Upper lobe of right lung (tissue), 1 donor: Measurements from ENCODE around the gene GJB2. TPM values are rescaled to one million over a fixed set of nuclear protein-coding genes. Genes with fewer than 3 reads are reported as not detected.

Experiments used
- ATAC-seq: fragments of 200-7000 bp; cut with Tn5 transposase; one replicate; pipeline ENCODE4 v1.9.1; 2020; ENCODE audit warnings: mild to moderate bottlenecking, moderate library complexity
- DNase-seq: peaks from one replicate; pipeline ENCODE4 v3.0.0-alpha.2; 2020
- H3K27ac ChIP-seq: fragments of 200-600 bp; one replicate; pipeline ENCODE4 v1.8.0; 2022
- H3K27me3 ChIP-seq: fragments of 200-600 bp; one replicate; pipeline ENCODE4 v1.8.0; 2022; ENCODE audit warnings: mild to moderate bottlenecking
- H3K36me3 ChIP-seq: fragments of 200-600 bp; one replicate; pipeline ENCODE4 v1.8.0; 2022
- H3K4me1 ChIP-seq: fragments of 200-600 bp; one replicate; pipeline ENCODE4 v1.8.0; 2022
- H3K4me3 ChIP-seq: fragments of 200-600 bp; one replicate; pipeline ENCODE4 v1.8.0; 2022; ENCODE audit warnings: mild to moderate bottlenecking
- H3K9me3 ChIP-seq: fragments of 200-600 bp; one replicate; pipeline ENCODE4 v1.8.0; 2022
- intact Hi-C: fragments of 100-400 bp; cut with DNase I; formaldehyde crosslinking; loops from one replicate; pipeline ENCODE4 v1.11.0; 2022
- total RNA-seq: library from RNA; stranded (reverse); fragmentation: NEBNext Ultra II Directional; extraction: Animal tissue kit (Norgen Biotek cat#: 25700); gene quantifications from one replicate; pipeline ENCODE4 v1.2.1, GENCODE V29; 2021
- TF ChIP-seq, protein P1 (sequence below): fragments of 200-600 bp; IDR thresholded peaks from one replicate; pipeline ENCODE4 v1.8.0; 2022; ENCODE audit warnings: antibody characterized with exemption
- donor health status: DM: no; HTN: yes; CAD: no; lungs with severe emphysema.

GJB2 gene
- total RNA-seq, 1 donor from 2014 or later, result 0.93 TPM

- H3K27ac ChIP-seq, result no peak overlapping the region
- ATAC-seq, result peak; percentile 35
- H3K4me1 ChIP-seq, result no peaks in the 10 kb centered on the region
- DNase-seq, result no peak
- H3K36me3 ChIP-seq, result no peaks in the 10 kb centered on the region
- H3K9me3 ChIP-seq, result no peaks in the 10 kb centered on the region
- intact Hi-C loops, result no loop called here
- peaks cover 4% of the 10 kb centered on the region for H3K27me3 ChIP-seq
- H3K4me3 ChIP-seq, result no peak overlapping the region
- TF ChIP-seq, protein P1, sequence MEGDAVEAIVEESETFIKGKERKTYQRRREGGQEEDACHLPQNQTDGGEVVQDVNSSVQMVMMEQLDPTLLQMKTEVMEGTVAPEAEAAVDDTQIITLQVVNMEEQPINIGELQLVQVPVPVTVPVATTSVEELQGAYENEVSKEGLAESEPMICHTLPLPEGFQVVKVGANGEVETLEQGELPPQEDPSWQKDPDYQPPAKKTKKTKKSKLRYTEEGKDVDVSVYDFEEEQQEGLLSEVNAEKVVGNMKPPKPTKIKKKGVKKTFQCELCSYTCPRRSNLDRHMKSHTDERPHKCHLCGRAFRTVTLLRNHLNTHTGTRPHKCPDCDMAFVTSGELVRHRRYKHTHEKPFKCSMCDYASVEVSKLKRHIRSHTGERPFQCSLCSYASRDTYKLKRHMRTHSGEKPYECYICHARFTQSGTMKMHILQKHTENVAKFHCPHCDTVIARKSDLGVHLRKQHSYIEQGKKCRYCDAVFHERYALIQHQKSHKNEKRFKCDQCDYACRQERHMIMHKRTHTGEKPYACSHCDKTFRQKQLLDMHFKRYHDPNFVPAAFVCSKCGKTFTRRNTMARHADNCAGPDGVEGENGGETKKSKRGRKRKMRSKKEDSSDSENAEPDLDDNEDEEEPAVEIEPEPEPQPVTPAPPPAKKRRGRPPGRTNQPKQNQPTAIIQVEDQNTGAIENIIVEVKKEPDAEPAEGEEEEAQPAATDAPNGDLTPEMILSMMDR, result no peak
Observed at GRCh38 chr13:20219577-20219976, 26.8 kb upstream of the GJB2 start.

GRCh38 chr13:20217168-20217567, 24.4 kb upstream of the GJB2 start:
- H3K36me3 ChIP-seq, result no peaks in the 10 kb centered on the region
- no peak for DNase-seq

DNA sequence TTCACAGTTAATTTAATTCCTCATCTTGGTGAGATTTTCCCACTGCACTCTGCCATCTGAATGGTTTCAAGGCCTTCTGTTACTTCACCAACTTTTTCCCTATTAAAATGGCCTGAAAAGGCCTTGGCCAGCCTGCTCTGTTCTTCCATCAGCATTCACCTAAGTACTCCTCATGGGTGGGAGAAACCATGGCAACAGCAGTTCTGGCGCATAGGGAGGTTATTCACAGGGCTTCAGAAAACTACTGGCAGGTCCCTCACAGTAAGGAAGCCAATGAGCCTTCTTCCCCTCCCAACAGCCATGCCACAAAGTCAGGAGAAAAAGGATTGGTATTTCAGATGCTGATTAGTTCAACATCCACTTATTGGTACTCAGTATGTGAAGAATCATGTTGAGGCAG, 17.2 kb upstream of the GJB2 start:
- Histone ChIP-seq H3K27me3 (peaks cover 18% of the 10 kb centered on the region), H3K36me3 (no peaks in the 10 kb centered on the region), H3K27ac (no peak overlapping the region), H3K9me3 (no peaks in the 10 kb centered on the region), H3K4me1 (no peaks in the 10 kb centered on the region), H3K4me3 (no peak overlapping the region)
- no peak for ATAC-seq
- intact Hi-C loops, result no loop called here
- TF ChIP-seq, protein P1, result no peak
- DNase-seq, result no peak

More at GRCh38 chr13:20217168-20217567, 24.4 kb upstream of the GJB2 start:
- H3K9me3 ChIP-seq, result no peaks in the 10 kb centered on the region
- H3K4me1 ChIP-seq, result no peaks in the 10 kb centered on the region
- intact Hi-C loops, result no loop called here
- no peak overlapping the region for H3K4me3 ChIP-seq
- ATAC-seq, result no peak
- TF ChIP-seq, protein P1, result no peak
- no peak overlapping the region for H3K27ac ChIP-seq
- H3K27me3 ChIP-seq, result no peaks in the 10 kb centered on the region

DNA sequence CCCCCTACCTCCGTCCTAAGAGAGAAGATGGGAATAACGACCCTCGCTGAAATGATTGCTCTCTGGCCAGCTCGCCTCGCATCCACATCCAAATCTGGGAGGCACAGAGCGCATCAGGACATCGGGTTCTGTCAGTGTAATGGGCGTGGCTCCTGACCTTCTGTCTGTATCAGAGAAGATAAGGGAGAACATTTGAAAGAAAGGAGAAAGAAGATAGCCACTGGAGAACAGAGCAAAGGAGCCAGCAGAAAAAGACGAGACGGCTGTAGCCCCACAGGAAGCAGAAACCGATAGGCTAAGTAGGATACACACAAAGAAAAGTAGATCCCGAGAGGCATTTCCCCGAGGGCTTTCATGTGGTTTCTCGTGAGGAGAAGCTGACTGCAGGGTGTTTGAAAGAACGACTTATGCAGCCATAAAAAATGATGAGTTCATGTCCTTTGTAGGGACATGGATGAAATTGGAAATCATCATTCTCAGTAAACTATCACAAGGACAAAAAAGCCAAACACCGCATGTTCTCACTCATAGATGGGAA, 14.0 kb upstream of the GJB2 start:
- DNase-seq, result no peak
- ATAC-seq, result no peak
- TF ChIP-seq, protein P1, result no peak
- H3K4me1 ChIP-seq, result no peaks in the 10 kb centered on the region
- H3K36me3 ChIP-seq, result no peaks in the 10 kb centered on the region
- intact Hi-C loops, result no loop called here
- no peak overlapping the region for H3K4me3 ChIP-seq
- no peak overlapping the region for H3K27ac ChIP-seq
- H3K27me3 ChIP-seq, result peaks cover 18% of the 10 kb centered on the region
- no peaks in the 10 kb centered on the region for H3K9me3 ChIP-seq

DNA sequence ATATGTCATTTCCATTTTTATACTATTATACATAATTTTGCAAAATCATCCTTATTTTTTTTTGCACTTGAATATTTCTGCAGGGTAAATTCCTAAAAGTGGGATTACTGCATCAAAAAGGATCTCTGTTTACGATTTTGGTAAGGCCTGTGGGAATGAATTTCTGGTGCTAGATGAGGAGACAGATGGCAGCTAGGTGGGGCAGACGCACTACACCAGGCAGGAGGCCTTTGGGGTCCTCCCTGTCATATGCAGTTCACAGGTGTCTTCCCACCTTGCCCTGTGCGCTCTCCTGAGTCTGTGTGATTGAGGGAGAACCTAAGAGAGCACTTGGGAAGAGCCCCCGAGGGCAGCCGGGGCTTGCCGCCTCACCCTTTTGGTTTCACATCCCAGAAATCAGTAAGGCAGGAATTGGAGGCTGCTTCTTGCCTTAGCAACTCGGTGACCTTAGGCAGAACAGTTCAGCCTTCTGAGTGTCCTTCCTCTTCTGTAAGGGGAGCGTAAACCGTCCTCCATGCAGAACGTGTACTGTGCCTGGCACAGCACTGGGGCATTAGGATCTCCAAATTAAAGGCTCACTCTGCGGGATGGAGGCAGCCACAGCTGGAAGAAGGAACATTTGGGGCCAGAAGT, 13.4 kb upstream of the GJB2 start:
- Histone ChIP-seq H3K27me3 (peaks cover 18% of the 10 kb centered on the region), H3K27ac (no peak overlapping the region), H3K36me3 (no peaks in the 10 kb centered on the region), H3K4me1 (no peaks in the 10 kb centered on the region), H3K9me3 (no peaks in the 10 kb centered on the region), H3K4me3 (no peak overlapping the region)
- intact Hi-C loops, result no loop called here
- ATAC-seq, result peak; percentile 29
- TF ChIP-seq, protein P1, result no peak
- DNase-seq, result no peak

GRCh38 chr13:20198781-20199180, 6.0 kb upstream of the GJB2 start:
- H3K36me3 ChIP-seq, result no peaks in the 10 kb centered on the region
- no peak for DNase-seq
- peaks cover 10% of the 10 kb centered on the region for H3K4me1 ChIP-seq
- H3K27ac ChIP-seq, result no peak overlapping the region
- H3K4me3 ChIP-seq, result no peak overlapping the region
- intact Hi-C loops, result no loop called here
- no peak for ATAC-seq
- peaks cover 36% of the 10 kb centered on the region for H3K27me3 ChIP-seq
- TF ChIP-seq, protein P1, result no peak
- no peaks in the 10 kb centered on the region for H3K9me3 ChIP-seq
